ENCODE measurements around the gene MSANTD2. TPM values are rescaled to one million over a fixed set of nuclear protein-coding genes. Genes with fewer than 3 reads are reported as not detected.

The MSANTD2 gene
- total RNA-seq, 1 experiment from 2014 or later = 32.6 TPM

DNA sequence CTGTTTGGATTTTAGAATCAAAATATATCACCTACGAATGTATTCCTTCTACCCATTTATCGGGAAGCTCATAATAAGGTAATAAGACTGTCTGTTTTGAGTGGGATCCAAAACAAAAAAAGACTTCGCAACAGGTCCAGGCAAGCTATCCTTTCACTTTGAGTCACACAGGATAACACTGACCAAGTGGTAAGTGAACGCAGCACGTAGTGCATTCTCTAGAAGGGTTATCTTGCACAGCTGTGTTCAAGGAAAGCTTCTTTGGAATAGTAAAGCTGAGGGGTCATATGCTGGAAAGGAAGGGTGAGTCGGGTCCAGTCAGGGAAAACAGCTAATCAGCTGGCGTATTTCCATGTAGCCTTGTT lies 82.8 kb downstream of the MSANTD2 start:
- Histone ChIP-seq H3K9ac (ENCODE audit: low read length) (no peak overlapping the region), H3K4me1 (ENCODE audit: insufficient read depth, low read length) (peaks cover 9% of the 10 kb centered on the region), H3K4me2 (ENCODE audit: low read length) (peak overlapping the region; percentile 98), H3K27me3 (ENCODE audit: low read length) (peaks cover 3% of the 10 kb centered on the region; the same call in 1 of the 2 replicates), H2AFZ (ENCODE audit: low read length) (peak overlapping the region; percentile 92), H3K79me2 (ENCODE audit: low read length) (no peaks in the 10 kb centered on the region), H3K9me3 (ENCODE audit: low read length) (no peaks in the 10 kb centered on the region), H3F3A (ENCODE audit: low read length, unreplicated experiment) (no peaks in the 10 kb centered on the region), H3K36me3 (ENCODE audit: low read depth, low read length) (no peaks in the 10 kb centered on the region), H4K20me1 (ENCODE audit: low read length) (no peaks in the 10 kb centered on the region), H3K27ac (ENCODE audit: low read length) (no peak overlapping the region), H3K9me2 (replicated peaks; ENCODE audit: low read length) (no peaks in the 10 kb centered on the region), H3K4me3 (ENCODE audit: low read length) (peak overlapping the region; percentile 72)
- ATAC-seq = peak; percentile 19
- no TSS peak for BruUV-seq (replicated peaks)
- intact Hi-C loops (cut with micrococcal nuclease) = no loop called here
- TF ChIP-seq EZH2phosphoT487 (IDR thresholded peaks at IDR 0.05; ENCODE audit: borderline replicate concordance, low read length) = no peak
- TF ChIP-seq, protein P1, sequence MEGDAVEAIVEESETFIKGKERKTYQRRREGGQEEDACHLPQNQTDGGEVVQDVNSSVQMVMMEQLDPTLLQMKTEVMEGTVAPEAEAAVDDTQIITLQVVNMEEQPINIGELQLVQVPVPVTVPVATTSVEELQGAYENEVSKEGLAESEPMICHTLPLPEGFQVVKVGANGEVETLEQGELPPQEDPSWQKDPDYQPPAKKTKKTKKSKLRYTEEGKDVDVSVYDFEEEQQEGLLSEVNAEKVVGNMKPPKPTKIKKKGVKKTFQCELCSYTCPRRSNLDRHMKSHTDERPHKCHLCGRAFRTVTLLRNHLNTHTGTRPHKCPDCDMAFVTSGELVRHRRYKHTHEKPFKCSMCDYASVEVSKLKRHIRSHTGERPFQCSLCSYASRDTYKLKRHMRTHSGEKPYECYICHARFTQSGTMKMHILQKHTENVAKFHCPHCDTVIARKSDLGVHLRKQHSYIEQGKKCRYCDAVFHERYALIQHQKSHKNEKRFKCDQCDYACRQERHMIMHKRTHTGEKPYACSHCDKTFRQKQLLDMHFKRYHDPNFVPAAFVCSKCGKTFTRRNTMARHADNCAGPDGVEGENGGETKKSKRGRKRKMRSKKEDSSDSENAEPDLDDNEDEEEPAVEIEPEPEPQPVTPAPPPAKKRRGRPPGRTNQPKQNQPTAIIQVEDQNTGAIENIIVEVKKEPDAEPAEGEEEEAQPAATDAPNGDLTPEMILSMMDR (conservative IDR thresholded peaks at IDR 0.05; ENCODE audit: low read depth, low read length) = no peak
- DNase-seq = peak; percentile 11
- POLR2A ChIA-PET (ENCODE audit: unreplicated experiment) = no interaction called here
- CTCF ChIA-PET = no interaction called here

DNA sequence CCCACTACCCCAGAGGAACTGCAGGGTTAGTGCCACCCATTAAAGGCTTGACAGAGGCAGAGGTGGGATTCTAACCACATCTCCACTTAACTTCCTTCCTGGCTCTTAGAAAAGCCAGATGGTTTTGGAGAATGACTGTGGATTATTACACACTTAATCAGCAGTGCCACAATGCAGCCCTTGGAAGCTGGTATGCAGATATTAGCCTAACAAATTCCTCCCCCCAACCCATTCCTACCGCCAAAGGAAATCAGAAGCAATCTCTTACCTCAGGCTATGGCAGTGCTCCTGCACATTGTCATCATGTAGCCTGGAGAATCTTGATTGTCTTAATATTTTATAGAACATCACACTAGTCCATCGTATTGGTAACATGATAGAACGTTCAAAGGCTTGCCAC lies 83.6 kb downstream of the MSANTD2 start:
- Histone ChIP-seq H3F3A (ENCODE audit: low read length, unreplicated experiment) (no peaks in the 10 kb centered on the region), H3K4me2 (ENCODE audit: low read length) (no peak overlapping the region), H2AFZ (ENCODE audit: low read length) (no peak overlapping the region), H3K4me1 (ENCODE audit: insufficient read depth, low read length) (peaks cover 9% of the 10 kb centered on the region), H3K9me3 (ENCODE audit: low read length) (no peaks in the 10 kb centered on the region), H3K9ac (ENCODE audit: low read length) (no peak overlapping the region), H3K27ac (ENCODE audit: low read length) (no peak overlapping the region), H3K9me2 (replicated peaks; ENCODE audit: low read length) (no peaks in the 10 kb centered on the region), H3K27me3 (ENCODE audit: low read length) (peaks cover 3% of the 10 kb centered on the region; the same call in 1 of the 2 replicates), H4K20me1 (ENCODE audit: low read length) (no peaks in the 10 kb centered on the region), H3K79me2 (ENCODE audit: low read length) (no peaks in the 10 kb centered on the region), H3K36me3 (ENCODE audit: low read depth, low read length) (no peaks in the 10 kb centered on the region), H3K4me3 (ENCODE audit: low read length) (no peak overlapping the region)
- TF ChIP-seq, protein P1 (conservative IDR thresholded peaks at IDR 0.05; ENCODE audit: low read depth, low read length) = no peak
- TF ChIP-seq EZH2phosphoT487 (IDR thresholded peaks at IDR 0.05; ENCODE audit: borderline replicate concordance, low read length) (no peak), EZH2 (IDR thresholded peaks at IDR 0.05; ENCODE audit: low read length, unreplicated experiment) (no peak)
- BruUV-seq (replicated peaks) = no TSS peak
- no peak for ATAC-seq
- intact Hi-C loops (cut with micrococcal nuclease) = no loop called here
- ChIA-PET POLR2A (ENCODE audit: unreplicated experiment) (no interaction called here), CTCF (no interaction called here)
- peak; percentile 30 for DNase-seq

Other genes starting within 250 kb of the MSANTD2 start
- 0.04 TPM in 1 of 2 replicates, not detected in the other for gene OR8A1, start 230.4 kb downstream of the MSANTD2 start, total RNA-seq (2014; rRNA removed)
- gene PANX3, start 189.0 kb downstream of the MSANTD2 start, total RNA-seq (2014; rRNA removed) = not detected in 2 replicates
- gene TBRG1, start 177.5 kb downstream of the MSANTD2 start, total RNA-seq (2014; rRNA removed) = 20.6 and 21.8 TPM in 2 replicates
- 12.8 and 17.6 TPM in 2 replicates for gene SIAE, start 126.7 kb downstream of the MSANTD2 start, total RNA-seq (2014; rRNA removed)
- gene SPA17, start 126.5 kb downstream of the MSANTD2 start, total RNA-seq (2014; rRNA removed) = 14.0 and 16.5 TPM in 2 replicates
- 15.5 and 20.3 TPM in 2 replicates for gene NRGN, start 60.5 kb downstream of the MSANTD2 start, total RNA-seq (2014; rRNA removed)
- gene VSIG2, start 48.2 kb downstream of the MSANTD2 start, total RNA-seq (2014; rRNA removed) = not detected in 2 replicates
- gene ESAM, start 38.1 kb downstream of the MSANTD2 start, total RNA-seq (2014; rRNA removed) = 10.4 and 10.8 TPM in 2 replicates
- 18.5 and 26.6 TPM in 2 replicates for gene ROBO3, start 65.0 kb upstream of the MSANTD2 start, total RNA-seq (2014; rRNA removed)
- 1.6 and 9.7 TPM in 2 replicates for gene ROBO4, start 97.5 kb upstream of the MSANTD2 start, total RNA-seq (2014; rRNA removed)
- gene HEPN1, start 118.8 kb upstream of the MSANTD2 start, total RNA-seq (2014; rRNA removed) = not detected in 2 replicates
- gene HEPACAM, start 135.6 kb upstream of the MSANTD2 start, total RNA-seq (2014; rRNA removed) = 0.11 TPM in 1 of 2 replicates, not detected in the other
- gene CCDC15, start 153.8 kb upstream of the MSANTD2 start, total RNA-seq (2014; rRNA removed) = 8.6 and 11.4 TPM in 2 replicates

Data from PC-3 (cell line).